MCF 10A (cell line): ENCODE measurements around the gene RCOR1. TPM values are rescaled to one million over a fixed set of nuclear protein-coding genes. Genes with fewer than 3 reads are reported as not detected.

Experiments used
- BruUV-seq: library from RNA; stranded (reverse); fragments of 400-500 nt; replicated peaks from 2 replicates; lab custom pipeline; 2021; lab: Mats Ljungman, UMichigan
- CTCF ChIA-PET: fragments of 300-600 bp; sonication (Branson Sonifier 250); formaldehyde crosslinking; extraction: SDS; loops from one replicate; lab custom pipeline; 2021; ENCODE audit warnings: antibody characterized with exemption, inconsistent platforms; lab: Yijun Ruan, JAX
- POLR2A ChIA-PET: fragments of 300-600, 350-650 bp; sonication (Branson Sonifier 250); formaldehyde crosslinking; extraction: SDS; loops from one replicate; lab custom pipeline; 2020; ENCODE audit warnings: antibody characterized with exemption, inconsistent platforms; lab: Yijun Ruan, JAX
- DNase-seq: peaks from one replicate; pipeline ENCODE4 v3.0.0-alpha.2; 2018; ENCODE audit not compliant: unreplicated experiment
- H3K27ac Mint-ChIP-seq: one replicate; pipeline ENCODE4 v1.8.0; 2022; ENCODE audit warnings: mild to moderate bottlenecking, low read depth, mixed read lengths; ENCODE audit not compliant: unreplicated experiment
- H3K27me3 Mint-ChIP-seq: one replicate; pipeline ENCODE4 v1.8.0; 2022; ENCODE audit warnings: mixed read lengths; ENCODE audit not compliant: insufficient read depth, unreplicated experiment
- H3K36me3 Mint-ChIP-seq: one replicate; pipeline ENCODE4 v1.8.0; 2022; ENCODE audit warnings: mild to moderate bottlenecking, moderate library complexity, mixed read lengths; ENCODE audit not compliant: insufficient read depth, unreplicated experiment
- H3K4me1 Mint-ChIP-seq: one replicate; pipeline ENCODE4 v1.8.0; 2022; ENCODE audit warnings: mixed read lengths; ENCODE audit not compliant: insufficient read depth, unreplicated experiment
- H3K4me3 Mint-ChIP-seq: one replicate; pipeline ENCODE4 v1.8.0; 2022; ENCODE audit warnings: mild to moderate bottlenecking, moderate library complexity, mixed read lengths; ENCODE audit not compliant: unreplicated experiment
- H3K9me3 Mint-ChIP-seq: one replicate; pipeline ENCODE4 v1.8.0; 2022; ENCODE audit warnings: mixed read lengths; ENCODE audit not compliant: unreplicated experiment
- intact Hi-C: fragments of 100-400 bp; cut with micrococcal nuclease; formaldehyde crosslinking; loops from 2 replicates; pipeline ENCODE4 v1.14.1; 2022
- total RNA-seq: library from RNA; stranded (reverse); gene quantifications from 2 replicates; pipeline ENCODE4 v1.2.3, GENCODE V29; 2022
- TF ChIP-seq, protein P1 (sequence below): fragments of 200-600 bp; IDR thresholded peaks from one replicate; pipeline ENCODE4 v1.8.0; 2022; ENCODE audit warnings: antibody characterized with exemption, mild to moderate bottlenecking; ENCODE audit not compliant: unreplicated experiment

RCOR1 gene
- total RNA-seq, 1 experiment from 2014 or later: 45.6 TPM

DNA sequence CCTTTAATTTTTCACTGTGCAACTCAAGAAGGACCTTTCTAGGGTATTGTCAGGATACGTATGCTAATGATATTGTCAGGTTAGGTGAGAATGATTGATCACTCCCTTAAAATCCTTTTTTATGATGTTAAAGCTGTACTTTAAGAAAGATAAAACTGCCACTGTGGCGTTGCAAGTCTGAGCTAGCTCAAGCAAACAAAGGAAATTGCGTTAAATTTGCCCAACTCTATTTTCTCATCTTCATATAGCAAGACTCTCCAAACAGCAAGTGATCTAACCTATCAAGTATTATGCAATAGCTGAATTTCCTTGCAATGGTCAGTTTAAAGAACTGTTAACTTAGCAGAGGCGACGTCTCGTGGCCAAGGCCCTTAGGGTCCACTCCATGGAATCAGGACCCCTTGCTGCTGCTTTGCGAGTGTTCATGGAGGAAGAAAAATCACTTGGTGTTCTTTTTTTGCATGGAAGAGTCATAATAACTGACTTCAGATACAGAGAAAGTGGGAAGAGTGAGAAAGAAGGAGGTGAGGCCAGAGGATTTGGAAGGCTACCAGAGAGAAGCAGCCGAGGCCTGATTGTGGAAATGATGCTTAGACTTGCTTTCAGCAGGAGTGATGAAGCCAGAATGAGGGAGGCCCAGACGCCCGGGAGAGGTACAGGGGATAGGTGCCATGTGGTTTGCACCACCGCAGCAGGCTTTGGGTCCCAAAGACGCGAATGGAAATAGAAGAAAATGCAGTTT lies 187.3 kb downstream of the RCOR1 start:
- peaks cover 1% of the 10 kb centered on the region for H3K36me3 Mint-ChIP-seq
- peak overlapping the region; percentile 84 for H3K4me3 Mint-ChIP-seq
- CTCF ChIA-PET: interaction anchor here (1.0 kb wide), 1 partner anchor 84 kb away, joined by 4 read pairs; no protein-coding TSS in a partner anchor
- no peak for DNase-seq
- H3K27me3 Mint-ChIP-seq: no peaks in the 10 kb centered on the region
- POLR2A ChIA-PET: interaction anchor here (0.6 to 0.9 kb wide), 2 partner anchors 35 to 212 kb away, joined by 3 read pairs; no protein-coding TSS in a partner anchor
- peak overlapping the region; percentile 62 for H3K27ac Mint-ChIP-seq
- TF ChIP-seq, protein P1, sequence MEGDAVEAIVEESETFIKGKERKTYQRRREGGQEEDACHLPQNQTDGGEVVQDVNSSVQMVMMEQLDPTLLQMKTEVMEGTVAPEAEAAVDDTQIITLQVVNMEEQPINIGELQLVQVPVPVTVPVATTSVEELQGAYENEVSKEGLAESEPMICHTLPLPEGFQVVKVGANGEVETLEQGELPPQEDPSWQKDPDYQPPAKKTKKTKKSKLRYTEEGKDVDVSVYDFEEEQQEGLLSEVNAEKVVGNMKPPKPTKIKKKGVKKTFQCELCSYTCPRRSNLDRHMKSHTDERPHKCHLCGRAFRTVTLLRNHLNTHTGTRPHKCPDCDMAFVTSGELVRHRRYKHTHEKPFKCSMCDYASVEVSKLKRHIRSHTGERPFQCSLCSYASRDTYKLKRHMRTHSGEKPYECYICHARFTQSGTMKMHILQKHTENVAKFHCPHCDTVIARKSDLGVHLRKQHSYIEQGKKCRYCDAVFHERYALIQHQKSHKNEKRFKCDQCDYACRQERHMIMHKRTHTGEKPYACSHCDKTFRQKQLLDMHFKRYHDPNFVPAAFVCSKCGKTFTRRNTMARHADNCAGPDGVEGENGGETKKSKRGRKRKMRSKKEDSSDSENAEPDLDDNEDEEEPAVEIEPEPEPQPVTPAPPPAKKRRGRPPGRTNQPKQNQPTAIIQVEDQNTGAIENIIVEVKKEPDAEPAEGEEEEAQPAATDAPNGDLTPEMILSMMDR: no peak
- H3K4me1 Mint-ChIP-seq: peaks cover 21% of the 10 kb centered on the region
- intact Hi-C loops: loop anchor here (10.0 kb wide), 1 partner anchor 85 kb away; no protein-coding TSS in a partner anchor
- no TSS peak for BruUV-seq
- H3K9me3 Mint-ChIP-seq: no peaks in the 10 kb centered on the region

Other genes starting within 250 kb of the RCOR1 start
- gene CINP, start 229.8 kb upstream of the RCOR1 start, total RNA-seq: 36.6 and 51.1 TPM in 2 replicates
- 18.2 and 18.4 TPM in 2 replicates for gene TECPR2, start 229.7 kb upstream of the RCOR1 start, total RNA-seq
- 8.4 and 10.2 TPM in 2 replicates for gene ANKRD9, start 82.9 kb upstream of the RCOR1 start, total RNA-seq
- 24.3 and 25.3 TPM in 2 replicates for gene TRAF3, start 184.8 kb downstream of the RCOR1 start, total RNA-seq